ENCODE results near the gene YPEL2.
"Not testable (repeated sequence)": the region's sequence is repeated elsewhere in the genome, so short reads cannot be mapped to it uniquely, and the experiment has no call there.

The YPEL2 gene

GRCh38 chr17:59289981-59290301 lies 41.5 kb upstream of the YPEL2 start:
- no peak overlapping the region for H2BK5ac ChIP-seq (ENCODE audit: low read depth, low read length, poor library complexity, severe bottlenecking)
- H3K23ac ChIP-seq (ENCODE audit: low read length in 2 of 2), result no peak overlapping the region
- H2BK12ac ChIP-seq (ENCODE audit: low read length in 2 of 2), result no peak overlapping the region
- H3K4me3 ChIP-seq (ENCODE audit: insufficient read depth in 1 of 2, low read depth in 1 of 2, low read length in 2 of 2), result no peak overlapping the region
- H3K9me3 ChIP-seq (ENCODE audit: control insufficient read depth, low read length), result no peaks in the 10 kb centered on the region
- H2BK120ac ChIP-seq (ENCODE audit: low read depth, low read length), result no peak overlapping the region
- no peak overlapping the region for H3K4me2 ChIP-seq (ENCODE audit: low read length, poor library complexity, severe bottlenecking)
- no peaks in the 10 kb centered on the region for H3K27me3 ChIP-seq (ENCODE audit: control insufficient read depth in 1 of 2, insufficient read depth in 1 of 2, low read length in 2 of 2)
- H3K36me3 ChIP-seq (ENCODE audit: control insufficient read depth in 1 of 2, insufficient read depth in 2 of 2, low read depth in 1 of 2, low read length in 2 of 2), result no peaks in the 10 kb centered on the region
- no peak overlapping the region for H4K8ac ChIP-seq (ENCODE audit: low read length)
- no peak overlapping the region for H3K4ac ChIP-seq (ENCODE audit: low read depth in 1 of 2, low read length in 2 of 2)
- no peak overlapping the region for H2AK5ac ChIP-seq (ENCODE audit: low read length, severe bottlenecking)
- no peak for DNase-seq
- H3K27ac ChIP-seq (ENCODE audit: low read length, poor library complexity, severe bottlenecking), result no peak overlapping the region
- H3K79me1 ChIP-seq (replicated peaks; ENCODE audit: low read length, poor library complexity, severe bottlenecking), result no peaks in the 10 kb centered on the region
- H3K18ac ChIP-seq (ENCODE audit: low read depth in 1 of 2, low read length in 2 of 2), result peak overlapping the region in 1 of 2 experiments; percentile 21
- no peak overlapping the region for H3K9ac ChIP-seq (ENCODE audit: low read length)
- H2AFZ ChIP-seq (ENCODE audit: low read depth, low read length), result peak overlapping the region; percentile 51
- 30% methylated on average over 2 of the region's 3 CpGs for WGBS
- H4K91ac ChIP-seq (ENCODE audit: low read length), result no peak overlapping the region
- H3K14ac ChIP-seq (ENCODE audit: low read length in 2 of 2), result no peak overlapping the region
- H3K4me1 ChIP-seq (ENCODE audit: control insufficient read depth, insufficient read depth, low read depth, low read length), result no peaks in the 10 kb centered on the region
- no peak overlapping the region for H2BK15ac ChIP-seq (ENCODE audit: low read depth, poor library complexity, severe bottlenecking)

DNA sequence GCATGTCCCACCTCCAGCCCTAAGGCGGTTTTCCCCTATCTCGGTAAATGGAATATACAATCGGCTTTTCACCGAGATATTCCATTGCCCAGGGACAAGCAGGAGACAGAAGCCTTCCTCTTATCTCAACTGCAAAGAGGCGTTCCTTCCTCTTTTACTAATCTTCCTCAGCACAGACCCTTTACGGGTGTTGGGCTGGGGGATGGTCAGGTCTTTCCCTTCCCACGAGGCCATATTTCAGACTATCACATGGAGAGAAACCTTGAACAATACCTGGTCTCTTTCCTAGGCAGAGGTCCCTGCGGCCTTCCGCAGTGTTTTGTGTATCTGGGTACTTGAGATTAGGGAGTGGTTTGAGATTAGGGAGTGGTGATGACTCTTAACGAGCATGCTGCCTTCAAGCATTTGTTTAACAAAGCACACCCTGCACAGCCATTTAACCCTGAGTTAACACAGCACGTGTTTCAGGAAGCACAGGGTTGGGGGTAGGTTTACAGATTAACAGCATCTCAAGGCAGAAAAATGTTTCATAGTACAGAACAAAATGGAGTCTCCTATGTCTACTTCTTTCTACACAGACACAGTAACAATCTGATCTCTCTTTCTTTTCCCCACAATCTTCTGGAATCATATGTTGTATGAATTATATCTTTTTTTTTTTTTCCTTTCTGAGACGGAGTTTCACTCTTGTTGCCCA lies 41.0 kb upstream of the YPEL2 start:
- not testable (repeated sequence) for H3K14ac ChIP-seq (ENCODE audit: low read length in 2 of 2); H3K9me3 ChIP-seq (ENCODE audit: control insufficient read depth, low read length); H4K8ac ChIP-seq (ENCODE audit: low read length); H3K36me3 ChIP-seq (ENCODE audit: control insufficient read depth in 1 of 2, insufficient read depth in 2 of 2, low read depth in 1 of 2, low read length in 2 of 2); H2BK15ac ChIP-seq (ENCODE audit: low read depth, poor library complexity, severe bottlenecking); H2AK5ac ChIP-seq (ENCODE audit: low read length, severe bottlenecking); H3K27me3 ChIP-seq (ENCODE audit: control insufficient read depth in 1 of 2, insufficient read depth in 1 of 2, low read length in 2 of 2); H4K91ac ChIP-seq (ENCODE audit: low read length); DNase-seq; H3K4ac ChIP-seq (ENCODE audit: low read depth in 1 of 2, low read length in 2 of 2); H3K4me3 ChIP-seq (ENCODE audit: insufficient read depth in 1 of 2, low read depth in 1 of 2, low read length in 2 of 2); H2BK12ac ChIP-seq (ENCODE audit: low read length in 2 of 2); H3K79me1 ChIP-seq (replicated peaks; ENCODE audit: low read length, poor library complexity, severe bottlenecking); H3K23ac ChIP-seq (ENCODE audit: low read length in 2 of 2); H3K9ac ChIP-seq (ENCODE audit: low read length); H3K4me1 ChIP-seq (ENCODE audit: control insufficient read depth, insufficient read depth, low read depth, low read length); H3K4me2 ChIP-seq (ENCODE audit: low read length, poor library complexity, severe bottlenecking); H2BK120ac ChIP-seq (ENCODE audit: low read depth, low read length); H2BK5ac ChIP-seq (ENCODE audit: low read depth, low read length, poor library complexity, severe bottlenecking); H3K27ac ChIP-seq (ENCODE audit: low read length, poor library complexity, severe bottlenecking)
- WGBS, result 28% methylated on average over 7 of the region's 12 CpGs
- peak overlapping the region; percentile 51 for H2AFZ ChIP-seq (ENCODE audit: low read depth, low read length)
- H3K18ac ChIP-seq (ENCODE audit: low read depth in 1 of 2, low read length in 2 of 2), result peak overlapping the region in 1 of 2 experiments; percentile 21

DNA sequence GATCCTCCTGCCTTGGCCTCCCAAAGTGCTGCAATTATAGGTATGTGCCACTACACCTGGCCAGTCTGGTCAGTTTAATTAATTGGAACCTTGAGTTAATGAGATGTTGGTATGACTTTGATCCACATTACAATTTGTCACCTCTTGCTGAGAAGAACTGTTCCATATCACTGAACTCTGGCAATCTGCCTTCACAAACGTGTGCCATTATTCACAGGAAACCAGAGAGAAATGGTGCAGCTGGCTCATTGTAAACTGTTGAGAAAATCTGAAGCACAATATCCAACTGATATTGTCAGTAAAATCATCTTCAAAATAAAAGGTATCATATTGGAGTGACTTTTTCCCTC lies 39.3 kb upstream of the YPEL2 start:
- no peak for DNase-seq
- H3K4ac ChIP-seq (ENCODE audit: low read depth in 1 of 2, low read length in 2 of 2), result no peak overlapping the region
- H3K23ac ChIP-seq (ENCODE audit: low read length in 2 of 2), result no peak overlapping the region
- no peak overlapping the region for H3K4me3 ChIP-seq (ENCODE audit: insufficient read depth in 1 of 2, low read depth in 1 of 2, low read length in 2 of 2)
- no peak overlapping the region for H2BK120ac ChIP-seq (ENCODE audit: low read depth, low read length)
- no peak overlapping the region for H2BK15ac ChIP-seq (ENCODE audit: low read depth, poor library complexity, severe bottlenecking)
- H3K4me2 ChIP-seq (ENCODE audit: low read length, poor library complexity, severe bottlenecking), result no peak overlapping the region
- no peak overlapping the region for H2AFZ ChIP-seq (ENCODE audit: low read depth, low read length)
- H3K36me3 ChIP-seq (ENCODE audit: control insufficient read depth in 1 of 2, insufficient read depth in 2 of 2, low read depth in 1 of 2, low read length in 2 of 2), result no peaks in the 10 kb centered on the region
- H3K79me1 ChIP-seq (replicated peaks; ENCODE audit: low read length, poor library complexity, severe bottlenecking), result no peaks in the 10 kb centered on the region
- H3K9me3 ChIP-seq (ENCODE audit: control insufficient read depth, low read length), result no peaks in the 10 kb centered on the region
- H4K8ac ChIP-seq (ENCODE audit: low read length), result no peak overlapping the region
- no peaks in the 10 kb centered on the region for H3K4me1 ChIP-seq (ENCODE audit: control insufficient read depth, insufficient read depth, low read depth, low read length)
- no peak overlapping the region for H3K18ac ChIP-seq (ENCODE audit: low read depth in 1 of 2, low read length in 2 of 2)
- H2AK5ac ChIP-seq (ENCODE audit: low read length, severe bottlenecking), result no peak overlapping the region
- H2BK5ac ChIP-seq (ENCODE audit: low read depth, low read length, poor library complexity, severe bottlenecking), result no peak overlapping the region
- H3K27me3 ChIP-seq (ENCODE audit: control insufficient read depth in 1 of 2, insufficient read depth in 1 of 2, low read length in 2 of 2), result no peaks in the 10 kb centered on the region
- H2BK12ac ChIP-seq (ENCODE audit: low read length in 2 of 2), result no peak overlapping the region
- WGBS, result no CpG with 5 or more reads among the region's 1 CpG
- H3K9ac ChIP-seq (ENCODE audit: low read length), result no peak overlapping the region
- no peak overlapping the region for H3K27ac ChIP-seq (ENCODE audit: low read length, poor library complexity, severe bottlenecking)
- no peak overlapping the region for H3K14ac ChIP-seq (ENCODE audit: low read length in 2 of 2)
- H4K91ac ChIP-seq (ENCODE audit: low read length), result no peak overlapping the region

DNA sequence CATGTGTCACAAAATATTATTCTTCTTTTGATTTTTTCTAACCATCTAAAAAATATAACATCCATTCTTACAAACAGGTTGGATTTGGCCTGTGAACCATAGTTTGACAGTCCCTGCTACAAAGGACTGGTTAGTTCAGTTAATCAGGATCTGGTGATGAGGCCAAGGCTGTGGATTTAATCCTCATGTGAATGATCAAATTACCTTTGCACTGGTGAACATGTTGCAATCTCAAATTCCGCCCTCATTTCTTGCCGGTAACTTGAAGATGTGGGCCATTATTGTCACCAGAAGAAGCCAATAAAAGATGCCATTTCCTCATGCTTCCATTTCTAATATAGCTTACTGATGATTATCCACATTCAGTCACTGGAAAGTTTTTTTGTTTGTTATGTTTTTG lies 35.3 kb upstream of the YPEL2 start:
- Histone ChIP-seq H2BK12ac (ENCODE audit: low read length in 2 of 2) (no peak overlapping the region), H4K91ac (ENCODE audit: low read length) (no peak overlapping the region), H3K9ac (ENCODE audit: low read length) (no peak overlapping the region), H3K79me1 (replicated peaks; ENCODE audit: low read length, poor library complexity, severe bottlenecking) (no peaks in the 10 kb centered on the region), H3K9me3 (ENCODE audit: control insufficient read depth, low read length) (no peaks in the 10 kb centered on the region), H3K18ac (ENCODE audit: low read depth in 1 of 2, low read length in 2 of 2) (no peak overlapping the region), H3K4me3 (ENCODE audit: insufficient read depth in 1 of 2, low read depth in 1 of 2, low read length in 2 of 2) (no peak overlapping the region), H3K23ac (ENCODE audit: low read length in 2 of 2) (no peak overlapping the region), H4K8ac (ENCODE audit: low read length) (no peak overlapping the region), H2BK120ac (ENCODE audit: low read depth, low read length) (no peak overlapping the region), H3K4ac (ENCODE audit: low read depth in 1 of 2, low read length in 2 of 2) (no peak overlapping the region), H2BK5ac (ENCODE audit: low read depth, low read length, poor library complexity, severe bottlenecking) (no peak overlapping the region), H3K4me2 (ENCODE audit: low read length, poor library complexity, severe bottlenecking) (no peak overlapping the region), H3K27ac (ENCODE audit: low read length, poor library complexity, severe bottlenecking) (no peak overlapping the region), H2AFZ (ENCODE audit: low read depth, low read length) (no peak overlapping the region), H3K4me1 (ENCODE audit: control insufficient read depth, insufficient read depth, low read depth, low read length) (no peaks in the 10 kb centered on the region), H3K36me3 (ENCODE audit: control insufficient read depth in 1 of 2, insufficient read depth in 2 of 2, low read depth in 1 of 2, low read length in 2 of 2) (no peaks in the 10 kb centered on the region), H3K14ac (ENCODE audit: low read length in 2 of 2) (no peak overlapping the region), H3K27me3 (ENCODE audit: control insufficient read depth in 1 of 2, insufficient read depth in 1 of 2, low read length in 2 of 2) (no peaks in the 10 kb centered on the region), H2BK15ac (ENCODE audit: low read depth, poor library complexity, severe bottlenecking) (no peak overlapping the region), H2AK5ac (ENCODE audit: low read length, severe bottlenecking) (no peak overlapping the region)
- DNase-seq, result no peak
- WGBS, result 87% methylated on average over 2 of the region's 2 CpGs

Measured in mesenchymal stem cell (in vitro differentiated cells and primary cell).